Activated T-helper 1 cell treated with anti-CD3 and anti-CD28 coated beads, Interleukin-12 subunit alpha, Interleukin-12 subunit beta, Interleukin-2, Interleukin-4 antibody, amounts not matched to agents 30 ng/mL and 10 ng/mL and 1 ng/mL, durations not matched to agents 14 hours and 24 hours and 36 hours (primary cell): ENCODE measurements around the gene COL23A1. TPM values are rescaled to one million over a fixed set of nuclear protein-coding genes. Genes with fewer than 3 reads are reported as not detected.

Source experiments
- DNase-seq: peaks from one replicate; pipeline ENCODE4 v3.0.0; 2021; ENCODE audit warnings: low spot score
- H3K27ac Mint-ChIP-seq: one replicate; pipeline ENCODE4 v1.8.0; 2021; ENCODE audit warnings: mild to moderate bottlenecking, mixed read lengths
- H3K27me3 Mint-ChIP-seq: one replicate; pipeline ENCODE4 v1.8.0; 2022; ENCODE audit warnings: mild to moderate bottlenecking, moderate library complexity, mixed read lengths; ENCODE audit not compliant: insufficient read depth
- H3K36me3 Mint-ChIP-seq: one replicate; pipeline ENCODE4 v1.8.0; 2021; ENCODE audit warnings: low read depth, mixed read lengths
- H3K4me1 Mint-ChIP-seq: one replicate; pipeline ENCODE4 v1.8.0; 2021; ENCODE audit warnings: low read depth, mixed read lengths
- H3K4me3 Mint-ChIP-seq: one replicate; pipeline ENCODE4 v1.8.0; 2021; ENCODE audit warnings: mild to moderate bottlenecking, moderate library complexity, mixed read lengths
- H3K9me3 Mint-ChIP-seq: one replicate; pipeline ENCODE4 v1.8.0; 2021; ENCODE audit warnings: mixed read lengths
- intact Hi-C: fragments of 100-400 bp; cut with micrococcal nuclease; formaldehyde crosslinking; loops from one replicate; pipeline ENCODE4 v1.15.1; 2024
- total RNA-seq: library from RNA; stranded (reverse); gene quantifications from 2 replicates; pipeline ENCODE4 v1.2.3, GENCODE V29; 2022

COL23A1 gene
- total RNA-seq, 1 donor from 2014 or later: not detected

- H3K4me1 Mint-ChIP-seq: no peaks in the 10 kb centered on the region
- peaks cover 5% of the 10 kb centered on the region for H3K27me3 Mint-ChIP-seq
- no peak for DNase-seq
- no peaks in the 10 kb centered on the region for H3K36me3 Mint-ChIP-seq
- intact Hi-C loops: no loop called here
- peaks cover 5% of the 10 kb centered on the region for H3K9me3 Mint-ChIP-seq
- no peak overlapping the region for H3K27ac Mint-ChIP-seq
- no peak overlapping the region for H3K4me3 Mint-ChIP-seq
Measured at GRCh38 chr5:178357121-178357521, 233.1 kb downstream of the COL23A1 start.

GRCh38 chr5:178356431-178356872 lies 233.7 kb downstream of the COL23A1 start:
- no peak for DNase-seq
- H3K27me3 Mint-ChIP-seq: peaks cover 5% of the 10 kb centered on the region
- H3K36me3 Mint-ChIP-seq: no peaks in the 10 kb centered on the region

DNA sequence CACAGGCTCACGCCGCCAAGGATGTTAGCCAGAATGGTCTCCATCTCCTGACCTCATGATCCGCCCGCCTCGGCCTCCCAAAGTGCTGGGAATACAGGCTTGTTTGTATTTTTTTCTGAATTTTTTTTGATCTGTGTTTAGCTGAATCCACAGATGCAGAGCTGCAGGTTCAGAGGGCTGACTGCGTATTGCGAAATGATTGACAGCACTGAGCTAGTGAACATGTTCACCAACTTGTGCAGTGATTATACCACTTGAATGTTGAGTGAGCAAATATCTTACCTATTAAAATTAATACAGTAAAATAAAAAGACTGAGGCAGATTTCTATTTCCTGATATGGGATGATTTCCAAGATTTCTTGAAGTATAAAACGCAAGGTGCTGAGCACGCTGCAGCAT lies 234.5 kb downstream of the COL23A1 start:
- H3K36me3 Mint-ChIP-seq: no peaks in the 10 kb centered on the region
- peaks cover 5% of the 10 kb centered on the region for H3K27me3 Mint-ChIP-seq
- H3K27ac Mint-ChIP-seq: no peak overlapping the region
- H3K9me3 Mint-ChIP-seq: peaks cover 5% of the 10 kb centered on the region
- H3K4me1 Mint-ChIP-seq: no peaks in the 10 kb centered on the region
- intact Hi-C loops: no loop called here
- no peak for DNase-seq
- no peak overlapping the region for H3K4me3 Mint-ChIP-seq

More at GRCh38 chr5:178356431-178356872, 233.7 kb downstream of the COL23A1 start:
- Mint-ChIP-seq H3K27ac (no peak overlapping the region), H3K4me1 (no peaks in the 10 kb centered on the region), H3K4me3 (no peak overlapping the region), H3K9me3 (peaks cover 5% of the 10 kb centered on the region)
- intact Hi-C loops: no loop called here

GRCh38 chr5:178353461-178353860 lies 236.7 kb downstream of the COL23A1 start:
- intact Hi-C loops: no loop called here
- Mint-ChIP-seq H3K9me3 (peaks cover 5% of the 10 kb centered on the region), H3K27ac (no peak overlapping the region)

DNA sequence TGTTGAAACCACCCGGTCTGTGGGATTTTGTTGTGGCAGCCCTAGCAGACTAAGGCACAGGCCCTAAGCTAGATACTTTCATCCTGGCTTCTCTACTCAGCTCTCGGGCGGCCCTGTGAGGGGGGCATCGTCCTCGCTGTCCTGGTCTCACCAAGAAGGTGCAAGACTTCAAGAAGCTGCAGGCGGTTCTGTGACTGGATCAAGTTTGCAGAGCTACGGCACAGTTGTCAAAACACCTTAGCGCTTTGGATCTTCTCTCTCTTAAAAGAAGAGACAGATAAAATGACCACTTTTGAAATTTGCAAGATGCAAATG lies 238.2 kb downstream of the COL23A1 start:
- DNase-seq: no peak
- Mint-ChIP-seq H3K27ac (no peak overlapping the region), H3K9me3 (no peaks in the 10 kb centered on the region), H3K4me1 (no peaks in the 10 kb centered on the region), H3K27me3 (peaks cover 5% of the 10 kb centered on the region), H3K36me3 (no peaks in the 10 kb centered on the region), H3K4me3 (no peak overlapping the region)
- intact Hi-C loops: no loop called here

More at GRCh38 chr5:178353461-178353860, 236.7 kb downstream of the COL23A1 start:
- Mint-ChIP-seq H3K36me3 (no peaks in the 10 kb centered on the region), H3K27me3 (peaks cover 5% of the 10 kb centered on the region), H3K4me1 (no peaks in the 10 kb centered on the region), H3K4me3 (no peak overlapping the region)
- no peak for DNase-seq

DNA sequence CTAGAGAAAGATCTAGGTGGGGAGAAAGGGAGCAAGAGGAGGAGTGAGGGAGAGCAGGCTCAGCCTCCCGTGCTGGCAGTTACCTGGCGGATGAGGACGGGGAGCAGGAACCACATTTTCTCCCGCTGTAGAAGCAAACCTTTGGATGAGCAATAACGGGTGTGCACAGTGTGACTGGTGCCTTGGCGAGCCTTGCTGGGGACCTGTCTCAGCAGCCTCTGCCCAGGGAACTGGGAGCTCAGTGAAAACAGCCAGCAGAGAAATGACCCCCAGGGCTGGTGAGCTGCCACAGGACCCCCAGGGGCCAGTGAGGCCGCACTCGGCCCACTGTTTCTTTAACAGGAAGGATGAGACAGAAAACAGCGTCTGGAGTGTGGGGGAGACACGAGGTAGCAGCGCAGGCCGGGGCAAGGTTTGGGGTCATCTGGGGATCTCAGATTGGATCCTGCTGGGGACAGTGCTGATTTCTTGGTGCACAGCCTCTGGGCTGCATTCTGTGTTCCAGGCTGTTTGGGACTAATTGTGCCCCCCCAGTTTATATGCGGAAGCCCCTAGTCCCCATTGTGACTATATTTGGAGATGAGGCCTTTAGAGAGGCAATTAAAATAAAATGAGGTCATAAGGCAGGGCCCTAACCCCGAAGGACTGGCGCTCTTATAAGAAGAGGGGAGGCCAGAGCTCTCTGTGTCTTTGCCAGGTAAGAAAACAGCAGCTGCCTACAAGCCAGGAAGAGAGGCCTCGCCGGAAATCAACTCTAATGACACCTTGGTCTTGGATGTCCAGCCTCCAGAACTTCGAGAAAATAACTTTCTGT lies 238.8 kb downstream of the COL23A1 start:
- DNase-seq: no peak
- H3K4me1 Mint-ChIP-seq: no peaks in the 10 kb centered on the region
- H3K9me3 Mint-ChIP-seq: no peaks in the 10 kb centered on the region
- H3K27me3 Mint-ChIP-seq: peaks cover 5% of the 10 kb centered on the region
- H3K36me3 Mint-ChIP-seq: no peaks in the 10 kb centered on the region
- H3K4me3 Mint-ChIP-seq: no peak overlapping the region
- intact Hi-C loops: no loop called here
- H3K27ac Mint-ChIP-seq: peak overlapping the region; percentile 63

DNA sequence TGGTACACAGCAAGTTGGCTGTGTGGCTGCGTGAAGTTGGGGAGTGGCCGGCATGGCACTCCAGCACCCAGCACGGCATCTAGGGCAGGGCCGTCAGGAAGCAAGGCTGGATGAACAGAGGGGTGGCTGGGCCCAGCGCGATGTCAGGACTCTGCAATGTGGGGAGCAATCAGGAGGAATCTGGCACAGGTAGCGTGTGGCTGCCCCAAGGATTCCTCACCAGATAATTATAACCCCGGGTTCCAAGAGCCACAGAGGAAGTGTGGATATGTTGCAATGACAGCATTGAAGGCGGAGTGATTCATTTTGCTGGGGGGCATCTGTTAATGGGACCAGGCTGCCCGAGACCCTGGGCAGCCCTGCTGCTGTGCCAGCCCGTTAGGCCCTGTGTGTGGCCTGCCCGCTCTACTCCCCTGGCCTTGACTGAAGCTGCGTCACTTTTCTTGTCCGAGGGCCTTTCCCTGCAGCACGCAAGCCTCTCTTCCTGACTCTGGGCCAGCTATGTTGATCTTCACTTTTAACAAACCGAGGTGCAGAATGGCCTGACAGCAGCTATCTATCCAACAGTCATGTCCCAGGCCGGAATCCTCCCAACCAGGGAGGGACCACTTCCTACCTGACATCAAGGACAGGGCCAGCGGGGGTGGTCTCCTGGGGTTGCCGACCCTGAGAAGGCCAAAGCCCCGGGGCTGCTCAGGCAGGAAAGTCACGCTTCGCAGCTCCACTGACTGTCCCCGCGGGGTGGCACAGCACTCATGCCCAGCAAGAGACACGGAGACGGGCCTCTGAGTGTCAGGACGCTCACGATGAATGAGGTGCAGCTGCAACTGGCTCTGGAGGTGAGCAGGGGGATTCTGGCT lies 239.6 kb downstream of the COL23A1 start:
- DNase-seq: no peak
- H3K9me3 Mint-ChIP-seq: no peaks in the 10 kb centered on the region
- no peak overlapping the region for H3K4me3 Mint-ChIP-seq
- intact Hi-C loops: no loop called here
- H3K4me1 Mint-ChIP-seq: no peaks in the 10 kb centered on the region
- no peaks in the 10 kb centered on the region for H3K36me3 Mint-ChIP-seq
- H3K27ac Mint-ChIP-seq: peak overlapping the region; percentile 63
- H3K27me3 Mint-ChIP-seq: no peaks in the 10 kb centered on the region

- Mint-ChIP-seq H3K4me1 (no peaks in the 10 kb centered on the region), H3K9me3 (no peaks in the 10 kb centered on the region), H3K27me3 (no peaks in the 10 kb centered on the region), H3K27ac (no peak overlapping the region), H3K36me3 (no peaks in the 10 kb centered on the region), H3K4me3 (no peak overlapping the region)
- intact Hi-C loops: no loop called here
- DNase-seq: no peak
Measured at GRCh38 chr5:178349625-178350353, 240.4 kb downstream of the COL23A1 start.

- Mint-ChIP-seq H3K27me3 (no peaks in the 10 kb centered on the region), H3K36me3 (no peaks in the 10 kb centered on the region), H3K9me3 (no peaks in the 10 kb centered on the region), H3K27ac (no peak overlapping the region), H3K4me1 (no peaks in the 10 kb centered on the region), H3K4me3 (no peak overlapping the region)
- intact Hi-C loops: no loop called here
- DNase-seq: no peak
Measured at GRCh38 chr5:178349075-178349511, 241.1 kb downstream of the COL23A1 start.

DNA sequence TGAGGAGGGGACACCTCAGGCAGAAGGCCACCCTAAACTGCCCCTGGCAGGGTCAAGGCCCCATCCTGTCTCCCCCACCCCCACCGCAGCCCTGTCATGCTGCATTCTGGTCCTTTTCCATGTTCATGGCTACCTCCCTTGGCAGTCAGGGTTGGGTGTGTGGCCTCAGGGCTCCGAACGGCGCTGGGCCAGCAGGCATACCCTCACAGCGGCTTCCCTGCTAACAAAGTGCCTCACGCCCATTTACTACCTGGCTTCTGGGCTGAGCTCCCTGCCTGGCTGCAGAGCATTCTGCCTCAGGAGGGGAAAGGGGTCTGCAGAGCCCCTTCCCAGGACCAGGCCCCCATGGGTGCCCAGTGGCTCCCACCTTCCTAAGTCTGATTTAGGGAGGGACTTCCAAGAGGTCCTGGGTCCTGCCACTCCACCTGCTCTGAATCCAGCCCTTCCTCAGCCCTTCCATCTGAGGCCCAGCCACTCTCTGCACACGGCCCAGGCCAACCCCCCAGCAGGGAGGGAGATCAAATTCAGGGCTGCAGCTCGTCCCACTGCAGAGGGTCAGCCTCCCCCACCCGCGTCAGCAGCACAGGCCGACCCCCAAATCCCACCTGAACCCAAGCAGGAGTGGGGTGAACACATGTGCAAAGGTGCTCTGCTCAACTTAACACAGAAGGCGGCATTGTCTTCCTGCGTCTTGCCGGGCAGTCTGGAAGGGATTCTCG lies 241.7 kb downstream of the COL23A1 start:
- Mint-ChIP-seq H3K9me3 (no peaks in the 10 kb centered on the region), H3K4me1 (no peaks in the 10 kb centered on the region), H3K36me3 (no peaks in the 10 kb centered on the region), H3K27ac (no peak overlapping the region), H3K4me3 (no peak overlapping the region), H3K27me3 (no peaks in the 10 kb centered on the region)
- intact Hi-C loops: no loop called here
- no peak for DNase-seq

- intact Hi-C loops: no loop called here
- Mint-ChIP-seq H3K9me3 (no peaks in the 10 kb centered on the region), H3K4me1 (no peaks in the 10 kb centered on the region), H3K27ac (no peak overlapping the region), H3K36me3 (no peaks in the 10 kb centered on the region), H3K27me3 (no peaks in the 10 kb centered on the region), H3K4me3 (no peak overlapping the region)
- DNase-seq: no peak
Measured at GRCh38 chr5:178347956-178348355, 242.2 kb downstream of the COL23A1 start.

DNA sequence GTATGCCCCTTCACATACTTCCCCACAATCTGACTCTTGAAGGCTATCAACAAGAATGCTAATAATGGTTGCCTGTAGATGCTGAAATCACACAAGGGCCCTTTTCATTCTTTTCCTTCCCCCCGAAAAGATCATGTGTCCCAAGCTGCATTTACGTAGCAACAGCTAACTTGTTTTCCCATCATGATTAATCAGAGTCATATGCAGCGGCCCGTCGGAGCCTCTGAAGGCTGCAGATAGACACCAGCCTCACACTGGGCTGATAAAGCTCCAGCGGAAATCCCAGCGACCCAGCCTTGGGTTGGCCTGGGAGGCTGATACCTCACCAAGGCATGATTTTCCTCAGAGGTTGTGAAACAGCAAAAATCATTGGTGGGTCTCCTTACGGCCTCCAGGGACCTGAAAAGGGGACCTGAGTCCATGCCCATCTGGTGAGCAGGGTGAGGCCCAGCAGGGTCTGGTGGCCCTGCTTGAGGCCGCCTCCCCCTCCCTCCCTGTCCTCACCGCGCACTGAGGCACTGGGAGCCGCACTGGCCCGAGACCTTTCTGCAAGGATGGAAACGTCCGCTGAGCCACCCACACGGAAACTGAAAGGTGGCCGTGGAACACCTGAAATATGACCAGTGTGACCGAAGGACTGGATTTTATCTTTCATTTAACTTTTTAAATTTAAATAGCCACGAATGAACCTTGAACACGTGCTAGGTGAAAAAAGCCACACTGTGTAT lies 243.4 kb downstream of the COL23A1 start:
- no peaks in the 10 kb centered on the region for H3K4me1 Mint-ChIP-seq
- no peak overlapping the region for H3K4me3 Mint-ChIP-seq
- no peaks in the 10 kb centered on the region for H3K9me3 Mint-ChIP-seq
- H3K27me3 Mint-ChIP-seq: peaks cover 3% of the 10 kb centered on the region
- no peaks in the 10 kb centered on the region for H3K36me3 Mint-ChIP-seq
- H3K27ac Mint-ChIP-seq: no peak overlapping the region
- intact Hi-C loops: no loop called here
- DNase-seq: no peak
